ENCODE data around the gene MAP2K4.

Gene MAP2K4

DNA sequence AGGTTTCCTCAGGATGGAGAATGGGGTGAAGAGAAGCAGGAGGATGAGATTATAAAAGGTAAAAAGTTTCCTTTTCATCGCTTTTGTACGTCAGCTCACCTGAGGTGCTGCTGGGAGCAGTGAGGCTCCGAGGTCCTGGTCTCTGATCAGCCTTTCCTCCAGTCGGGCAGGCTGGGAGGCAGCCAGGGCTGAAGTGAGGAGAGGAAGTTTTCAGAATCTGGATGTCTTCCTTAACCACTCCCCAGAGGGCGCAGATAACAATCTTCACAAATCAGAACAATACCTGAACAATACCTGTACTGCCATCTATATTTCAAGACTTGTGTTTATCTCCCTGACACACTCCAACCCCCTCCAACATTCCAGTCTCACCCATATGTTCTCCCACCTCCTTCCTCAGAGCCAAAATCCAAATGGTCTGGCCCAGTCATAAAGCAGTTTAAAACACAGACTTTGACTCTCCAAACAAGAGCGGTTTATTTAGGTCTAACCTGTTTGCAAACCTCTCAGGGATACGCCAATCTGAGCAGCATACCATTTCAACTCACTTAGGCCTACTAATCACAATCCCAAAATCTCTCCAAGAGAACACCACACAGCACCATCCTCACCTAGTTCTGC lies 30.2 kb upstream of the MAP2K4 start:
- DNase-seq (ENCODE audit: low read depth), result no peak
- no peak overlapping the region for H3K4me3 ChIP-seq (ENCODE audit: low read length)
- TF ChIP-seq, protein P1, sequence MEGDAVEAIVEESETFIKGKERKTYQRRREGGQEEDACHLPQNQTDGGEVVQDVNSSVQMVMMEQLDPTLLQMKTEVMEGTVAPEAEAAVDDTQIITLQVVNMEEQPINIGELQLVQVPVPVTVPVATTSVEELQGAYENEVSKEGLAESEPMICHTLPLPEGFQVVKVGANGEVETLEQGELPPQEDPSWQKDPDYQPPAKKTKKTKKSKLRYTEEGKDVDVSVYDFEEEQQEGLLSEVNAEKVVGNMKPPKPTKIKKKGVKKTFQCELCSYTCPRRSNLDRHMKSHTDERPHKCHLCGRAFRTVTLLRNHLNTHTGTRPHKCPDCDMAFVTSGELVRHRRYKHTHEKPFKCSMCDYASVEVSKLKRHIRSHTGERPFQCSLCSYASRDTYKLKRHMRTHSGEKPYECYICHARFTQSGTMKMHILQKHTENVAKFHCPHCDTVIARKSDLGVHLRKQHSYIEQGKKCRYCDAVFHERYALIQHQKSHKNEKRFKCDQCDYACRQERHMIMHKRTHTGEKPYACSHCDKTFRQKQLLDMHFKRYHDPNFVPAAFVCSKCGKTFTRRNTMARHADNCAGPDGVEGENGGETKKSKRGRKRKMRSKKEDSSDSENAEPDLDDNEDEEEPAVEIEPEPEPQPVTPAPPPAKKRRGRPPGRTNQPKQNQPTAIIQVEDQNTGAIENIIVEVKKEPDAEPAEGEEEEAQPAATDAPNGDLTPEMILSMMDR (conservative IDR thresholded peaks at IDR 0.05; ENCODE audit: low read length), result no peak

DNA sequence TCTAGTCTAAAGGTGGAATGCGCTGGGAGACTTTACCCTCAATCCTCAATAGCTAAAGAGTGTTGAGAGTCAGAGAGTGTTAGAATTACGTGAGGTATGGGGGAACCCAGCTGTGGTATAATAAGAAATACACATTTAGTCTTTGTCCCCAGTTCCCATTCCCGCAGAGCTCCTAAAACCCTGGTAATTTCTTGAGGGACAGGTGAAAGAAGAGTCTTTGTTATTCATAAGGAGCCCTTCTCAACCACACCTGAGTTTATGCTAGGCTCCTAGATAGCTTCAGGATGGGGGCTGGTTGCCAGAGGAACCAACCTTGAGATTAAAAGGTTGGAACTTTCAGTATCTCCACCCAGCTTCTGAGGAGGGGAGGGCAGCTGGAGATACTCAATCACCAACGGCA lies 29.2 kb upstream of the MAP2K4 start:
- DNase-seq (ENCODE audit: low read depth), result no peak
- TF ChIP-seq, protein P1 (conservative IDR thresholded peaks at IDR 0.05; ENCODE audit: low read length), result no peak
- H3K4me3 ChIP-seq (ENCODE audit: low read length), result no peak overlapping the region

DNA sequence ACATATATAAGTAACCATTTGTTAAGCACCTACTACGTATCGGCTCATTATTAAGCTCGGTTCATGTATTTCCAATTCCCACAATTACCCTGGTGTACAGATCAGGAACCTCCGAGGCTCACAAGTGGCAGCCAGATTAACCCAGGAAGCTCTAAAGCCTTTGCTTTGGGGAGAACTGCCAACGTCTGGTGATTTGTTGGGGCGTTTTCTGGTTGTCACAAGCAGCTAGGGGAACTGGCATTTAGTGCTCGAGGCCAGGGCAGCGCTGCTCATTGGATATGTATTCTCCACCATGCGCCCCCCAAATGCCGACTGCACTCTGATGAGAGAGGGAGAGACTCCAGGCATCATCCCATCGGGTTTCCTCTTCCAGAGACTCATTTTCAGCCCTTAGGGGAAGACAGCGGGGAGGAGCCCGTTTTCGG lies 23.9 kb upstream of the MAP2K4 start:
- H3K4me3 ChIP-seq (ENCODE audit: low read length), result peak overlapping the region; percentile 89
- TF ChIP-seq, protein P1 (conservative IDR thresholded peaks at IDR 0.05; ENCODE audit: low read length), result peak; percentile 19; the same call in 1 of the 2 replicates
- peak; percentile 43 for DNase-seq (ENCODE audit: low read depth)

DNA sequence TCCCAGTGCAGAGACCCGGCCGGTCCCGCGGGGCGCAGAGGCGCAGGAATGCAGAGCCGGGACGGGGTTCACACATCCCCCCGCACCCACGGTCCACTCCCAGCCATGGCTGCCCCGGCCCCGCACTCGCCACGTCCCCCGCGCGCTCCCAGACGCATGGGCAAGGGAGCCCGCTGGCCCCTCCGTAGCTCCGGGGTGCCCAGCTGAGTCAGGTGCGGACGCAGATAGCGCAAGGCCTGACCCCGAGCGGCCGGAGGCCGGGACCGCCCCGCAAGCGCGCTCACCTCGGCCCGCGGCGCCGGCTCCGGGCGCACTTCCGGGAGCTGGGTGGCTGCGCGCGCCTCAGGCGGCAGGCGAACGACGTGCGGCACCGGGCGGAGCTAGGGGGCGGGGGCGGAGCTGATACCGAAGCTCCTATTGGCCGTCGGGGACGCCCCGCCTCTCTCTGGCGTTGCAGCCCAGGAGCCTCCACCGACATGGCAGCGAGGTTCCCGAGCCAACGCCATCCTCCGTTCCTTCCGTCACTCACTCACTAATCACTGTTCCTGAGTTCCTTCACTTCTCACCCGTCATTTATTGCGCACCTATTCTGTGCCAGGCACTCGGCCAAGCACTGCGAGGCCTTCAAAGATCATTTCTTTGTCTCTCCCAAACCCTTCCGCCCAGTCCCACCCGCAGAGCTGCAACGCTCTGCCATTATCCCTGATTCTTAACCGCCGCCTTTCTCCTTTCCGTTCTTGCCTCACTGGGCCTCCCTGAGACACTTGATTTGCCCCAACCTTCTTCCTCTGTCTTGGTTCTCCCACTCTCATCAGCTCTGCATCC lies 23.3 kb upstream of the MAP2K4 start, which contains the start of gene ZNF18:
TSS of gene ZNF18 (minus strand) at position 329 of the 825 bp plus-strand sequence. CDS start 4,646 bp downstream, outside the sequence.
- TF ChIP-seq, protein P1 (conservative IDR thresholded peaks at IDR 0.05; ENCODE audit: low read length), result no peak
- H3K4me3 ChIP-seq (ENCODE audit: low read length), result peak within 1 kb of the TSS; percentile 89
- peak; percentile 93 for DNase-seq (ENCODE audit: low read depth)

DNA sequence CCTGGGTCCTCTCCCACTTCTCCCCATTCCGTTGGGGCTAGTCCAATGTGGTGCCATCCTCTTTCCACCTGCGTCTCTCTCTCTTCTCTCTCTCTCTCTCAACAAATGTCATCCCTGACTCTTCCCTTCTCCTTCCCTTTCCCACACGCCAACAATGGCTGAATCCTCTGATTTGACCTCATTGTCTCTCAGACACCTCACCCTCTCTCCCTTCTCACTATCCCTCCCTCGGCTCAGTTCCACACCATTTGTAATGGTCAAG lies 22.8 kb upstream of the MAP2K4 start:
- TF ChIP-seq, protein P1 (conservative IDR thresholded peaks at IDR 0.05; ENCODE audit: low read length), result no peak
- no peak for DNase-seq (ENCODE audit: low read depth)
- H3K4me3 ChIP-seq (ENCODE audit: low read length), result peak overlapping the region; percentile 79

DNA sequence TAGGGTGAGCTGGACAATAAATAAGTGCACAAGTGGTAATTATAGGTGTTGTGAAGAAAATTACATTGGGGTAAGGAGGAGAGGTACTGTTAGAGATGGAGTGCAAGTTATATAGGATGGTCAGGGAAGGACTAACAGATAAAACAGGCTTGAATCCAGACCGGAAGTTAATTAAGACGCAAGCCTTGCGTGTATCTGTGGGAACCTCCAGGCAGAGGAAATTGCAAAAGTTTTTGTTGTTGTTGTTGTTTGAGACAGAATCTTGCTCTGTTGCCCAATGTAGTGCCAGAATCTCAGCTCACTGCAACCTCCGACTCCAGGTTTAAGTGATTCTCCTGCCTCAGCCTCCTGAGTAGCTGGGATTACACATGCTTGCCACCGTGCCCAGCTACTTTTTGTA lies 21.0 kb upstream of the MAP2K4 start:
- TF ChIP-seq, protein P1 (conservative IDR thresholded peaks at IDR 0.05; ENCODE audit: low read length), result no peak
- no peak overlapping the region for H3K4me3 ChIP-seq (ENCODE audit: low read length)
- no peak for DNase-seq (ENCODE audit: low read depth)

DNA sequence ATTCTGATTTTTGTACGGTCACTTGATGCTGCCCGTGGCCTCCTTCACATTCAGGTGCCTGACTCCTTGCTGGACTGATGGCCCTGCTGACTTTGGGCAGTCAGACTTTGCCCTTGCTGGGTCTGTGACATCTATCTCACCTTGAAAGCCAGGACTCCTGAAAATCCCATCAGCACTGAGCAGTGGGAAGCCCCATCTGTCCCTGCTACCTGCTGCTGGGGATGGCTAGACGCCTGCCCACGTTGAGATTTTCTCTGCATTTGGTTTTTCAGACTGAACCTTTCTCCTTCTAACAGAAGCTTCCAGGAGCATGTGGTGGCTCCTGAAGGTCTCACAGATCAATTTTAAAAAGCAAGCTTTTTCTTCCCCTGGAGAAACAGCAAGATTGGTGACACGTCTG lies 13.2 kb upstream of the MAP2K4 start:
- TF ChIP-seq, protein P1 (conservative IDR thresholded peaks at IDR 0.05; ENCODE audit: low read length), result no peak
- no peak overlapping the region for H3K4me3 ChIP-seq (ENCODE audit: low read length)
- no peak for DNase-seq (ENCODE audit: low read depth)
